Anterior cingulate cortex (tissue), 58 donors: ENCODE results near the gene RNF130.
"Not testable (repeated sequence)": the region's sequence is repeated elsewhere in the genome, so short reads cannot be mapped to it uniquely, and the experiment has no call there.

Experiments used
- DNase-seq, 58 donors: peaks; one replicate each; lab custom pipeline; 2025; lab: John Stamatoyannopoulos, UW

The RNF130 gene

GRCh38 chr5:180104168-180104530, 32.6 kb upstream of the RNF130 start:
- DNase-seq, result no peak

- no peak for DNase-seq
Observed at GRCh38 chr5:180103487-180104167, 32.1 kb upstream of the RNF130 start.

- no peak for DNase-seq
Observed at GRCh38 chr5:180102636-180103035, 31.1 kb upstream of the RNF130 start.

GRCh38 chr5:180101451-180102105, 30.0 kb upstream of the RNF130 start:
- DNase-seq, result no peak

GRCh38 chr5:180100621-180101450, 29.3 kb upstream of the RNF130 start:
- no peak for DNase-seq

- DNase-seq, result no peak
Observed at GRCh38 chr5:180099733-180100611, 28.4 kb upstream of the RNF130 start.

GRCh38 chr5:180098991-180099732, 27.6 kb upstream of the RNF130 start:
- DNase-seq, result no peak

GRCh38 chr5:180098526-180098925, 27.0 kb upstream of the RNF130 start:
- DNase-seq, result no peak

GRCh38 chr5:180097926-180098325, 26.4 kb upstream of the RNF130 start:
- DNase-seq, result no peak

GRCh38 chr5:180097163-180097894, 25.8 kb upstream of the RNF130 start:
- no peak for DNase-seq

- DNase-seq, result no peak
Observed at GRCh38 chr5:180096616-180097015, 25.1 kb upstream of the RNF130 start.

GRCh38 chr5:180095545-180095944, 24.0 kb upstream of the RNF130 start:
- no peak for DNase-seq

GRCh38 chr5:180093651-180094382, 22.3 kb upstream of the RNF130 start:
- peak in 21 of 58 donors; percentile 16 to 69 (median 31) for DNase-seq

- no peak for DNase-seq
Observed at GRCh38 chr5:180093241-180093640, 21.7 kb upstream of the RNF130 start.

GRCh38 chr5:180090769-180091546, 19.4 kb upstream of the RNF130 start:
- peak in 15 of 58 donors; percentile 12 to 40 (median 26) for DNase-seq

- DNase-seq, result peak in 42 of 58 donors; percentile 18 to 79 (median 52)
Observed at GRCh38 chr5:180090098-180090768, 18.7 kb upstream of the RNF130 start.

- not testable (repeated sequence) for DNase-seq
Observed at GRCh38 chr5:180089628-180090027, 18.1 kb upstream of the RNF130 start.
